RKO (cell line): Measurements from ENCODE around the gene IFITM10.

Experiments
- DNase-seq: peaks from one replicate; pipeline ENCODE4 v3.0.0-alpha.2; 2016; ENCODE audit warnings: low spot score

Gene IFITM10

DNA sequence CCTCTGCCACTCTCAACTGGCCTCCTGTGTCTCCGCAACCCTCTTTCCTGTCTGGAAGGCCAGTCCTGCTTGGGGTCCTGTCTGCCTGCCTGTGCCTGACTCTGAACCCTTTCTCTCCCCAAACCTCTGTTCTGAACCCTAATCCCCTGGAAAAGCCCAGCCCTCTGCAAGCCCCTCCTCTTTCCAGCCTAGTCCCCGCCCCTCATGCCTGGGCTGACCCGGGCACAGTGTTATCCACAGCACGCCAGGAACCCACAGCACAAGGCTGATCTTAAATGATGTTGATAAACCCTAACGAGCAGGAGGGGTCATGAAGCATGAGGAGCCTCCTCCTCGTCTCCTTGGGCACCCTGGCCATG, at the start of gene IFITM10:
IFITM10 (minus strand) TSS at position 115 of the 359 bp plus-strand sequence. CDS start 153 bp downstream, outside the sequence.
- DNase-seq = no peak

DNA sequence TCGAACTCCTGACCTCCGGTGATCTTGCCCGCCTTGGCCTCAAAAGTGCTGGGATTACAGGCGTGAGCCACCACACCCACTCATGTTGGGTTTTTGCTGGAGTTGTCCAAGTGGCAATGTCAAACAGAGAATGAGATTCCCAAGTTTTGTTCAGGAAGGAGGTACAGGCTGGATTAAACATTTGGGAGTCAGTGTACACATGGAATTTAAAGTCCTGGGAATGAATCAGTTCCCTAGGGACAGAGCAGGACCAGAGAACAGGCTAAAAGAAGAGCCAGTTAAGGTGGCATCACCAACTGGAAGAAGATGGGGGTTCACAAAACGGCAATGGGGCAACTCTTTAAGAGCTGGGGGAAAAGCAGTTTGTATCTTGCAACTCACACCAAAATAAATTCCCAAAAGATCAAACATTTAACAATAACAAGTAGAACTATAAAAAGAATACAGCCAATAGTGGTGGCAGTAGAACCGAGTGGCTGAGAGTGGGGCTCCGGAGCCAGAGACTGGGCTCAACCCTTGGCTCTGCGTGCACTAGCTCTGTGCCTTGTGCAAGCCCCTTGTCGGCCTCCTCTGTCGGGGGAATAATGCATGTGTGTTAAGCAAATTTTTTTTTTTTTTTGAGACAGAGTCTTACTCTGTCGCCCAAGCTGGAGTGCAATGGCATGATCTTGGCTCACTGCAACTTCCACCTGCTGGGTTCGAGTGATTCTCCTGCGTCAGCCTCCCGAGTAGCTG, 47.2 kb upstream of the IFITM10 start:
- no peak for DNase-seq

DNA sequence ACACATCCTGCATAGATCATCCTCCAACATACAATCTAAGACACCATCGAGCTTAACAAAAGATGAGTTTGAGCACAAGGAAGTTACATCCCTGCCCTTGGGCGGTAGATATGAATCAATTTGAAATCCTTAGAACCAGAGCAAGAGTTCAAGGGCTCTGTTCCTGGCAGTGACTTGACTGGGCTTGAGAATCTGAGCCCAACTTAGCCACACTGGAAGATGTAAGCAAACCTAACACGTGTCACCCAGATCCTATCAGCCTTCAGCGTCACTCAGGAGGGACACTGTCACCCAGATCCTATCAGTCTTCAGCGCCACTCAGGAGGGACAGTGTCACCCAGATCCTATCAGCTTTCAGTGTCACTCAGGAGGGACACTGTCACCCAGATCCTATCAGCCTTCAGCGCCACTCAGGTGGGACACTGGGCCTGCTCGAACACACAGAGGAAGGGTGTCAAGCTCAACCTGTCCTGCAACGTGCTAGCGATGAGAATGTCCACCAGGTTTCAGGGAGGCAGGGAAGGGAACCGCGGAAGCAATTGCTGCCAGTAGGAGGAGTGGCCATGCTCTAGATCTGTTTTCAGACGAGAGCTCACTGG, 46.1 kb upstream of the IFITM10 start:
- DNase-seq = no peak

DNA sequence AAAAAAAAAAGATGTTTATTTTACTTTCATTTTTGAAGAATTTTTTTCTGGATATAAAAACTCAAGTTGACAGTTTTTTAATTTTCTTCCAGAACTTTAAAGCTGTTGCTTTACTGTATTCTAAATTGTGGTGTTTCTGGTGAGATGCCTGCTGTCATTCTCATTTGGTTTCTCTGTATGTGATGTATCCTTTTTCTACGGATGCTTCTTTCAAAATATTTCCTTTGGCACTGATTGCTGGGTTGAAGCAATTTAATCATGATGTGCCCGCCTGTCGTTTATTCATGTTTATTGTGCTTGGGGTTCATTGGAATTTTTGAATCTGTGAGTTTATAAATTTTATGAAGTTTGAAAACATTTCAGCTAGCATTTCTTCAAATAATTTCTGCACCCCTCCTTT, 42.7 kb upstream of the IFITM10 start:
- no peak for DNase-seq

DNA sequence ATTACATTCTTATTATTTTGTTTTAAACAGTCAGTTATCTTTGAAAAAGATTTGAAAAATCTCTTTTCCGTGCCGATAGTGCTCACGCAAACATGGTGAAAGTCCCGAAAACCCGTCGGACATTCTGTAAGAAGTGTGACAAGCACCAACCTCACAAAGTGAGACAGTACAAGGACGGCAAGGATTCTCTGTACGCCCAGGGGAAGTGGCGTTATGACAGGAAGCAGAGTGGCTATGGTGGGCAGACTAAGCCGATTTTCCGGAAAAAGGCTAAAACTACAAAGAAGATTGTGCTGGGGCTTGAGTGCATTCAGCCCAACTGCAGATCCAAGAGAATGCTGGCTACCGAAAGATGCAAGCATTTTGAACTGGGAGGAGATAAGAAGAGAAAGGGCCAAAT, 42.1 kb upstream of the IFITM10 start:
- no peak for DNase-seq

DNA sequence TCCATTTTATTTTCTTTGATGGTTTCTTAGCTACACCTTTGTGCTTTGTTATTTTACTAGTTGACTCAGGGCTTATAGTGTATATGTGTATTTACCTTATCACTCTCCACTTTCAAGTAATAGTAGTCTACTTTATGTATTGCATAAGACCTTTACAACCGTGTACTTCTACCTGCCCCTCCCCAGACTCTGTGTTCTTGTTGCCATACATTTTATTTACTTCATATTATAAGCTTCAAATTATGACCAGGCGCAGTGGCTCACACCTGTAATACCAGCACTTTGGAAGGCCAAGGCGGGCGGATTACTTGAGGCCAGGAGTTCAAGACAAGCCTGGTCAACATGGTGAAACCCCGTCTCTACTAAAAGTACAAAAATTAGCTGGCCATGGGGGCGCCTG, 41.5 kb upstream of the IFITM10 start:
- no peak for DNase-seq

DNA sequence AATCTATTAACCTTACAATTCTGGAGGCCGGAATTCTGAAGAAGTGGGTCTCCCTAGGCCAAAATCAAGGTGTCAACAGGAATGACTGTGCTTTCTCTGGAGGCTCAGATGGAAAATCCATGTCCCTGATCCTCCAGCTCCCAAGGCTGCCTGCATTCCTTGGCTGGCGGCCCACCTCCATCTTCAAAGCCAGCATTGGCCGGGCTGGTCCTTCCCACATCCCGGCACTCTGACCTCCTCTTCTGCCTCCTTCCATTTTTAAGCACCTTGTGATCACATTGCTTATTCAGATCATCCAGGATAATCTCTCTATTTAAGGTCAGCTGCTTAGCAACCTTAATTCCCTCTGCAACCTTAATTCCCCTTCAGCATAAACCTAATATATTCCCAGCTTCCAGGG, 36.1 kb upstream of the IFITM10 start:
- DNase-seq = no peak

DNA sequence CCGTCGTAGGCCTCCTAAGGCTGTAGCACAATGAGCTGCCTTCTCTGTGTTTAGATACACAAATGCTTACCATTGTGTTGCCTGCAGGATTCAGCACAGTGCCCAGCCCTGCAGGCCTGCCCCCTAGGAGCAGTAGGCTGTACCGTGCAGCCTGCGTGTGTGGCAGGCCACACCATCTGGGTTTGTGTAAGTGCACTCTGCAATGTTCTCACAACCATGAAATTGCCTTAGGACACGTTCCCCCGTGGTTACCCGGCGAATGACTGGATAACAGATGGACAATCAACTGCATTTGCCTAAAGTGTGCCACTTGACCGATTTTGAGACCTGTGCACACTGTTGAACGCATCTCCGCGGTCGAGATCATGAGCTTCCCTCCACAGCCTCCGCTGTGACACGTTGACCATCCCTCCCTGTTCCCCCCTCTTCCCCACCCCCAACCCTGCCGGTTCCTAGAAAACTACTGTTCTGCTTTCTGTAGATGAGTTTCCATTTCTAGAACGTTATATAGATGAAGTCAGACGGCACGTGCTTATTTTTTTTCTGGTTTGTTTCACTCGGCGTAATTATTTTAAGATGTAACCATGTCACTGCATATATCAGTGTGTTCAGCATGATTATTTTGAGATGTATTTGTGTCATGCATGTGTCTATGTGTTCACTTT, 35.5 kb upstream of the IFITM10 start:
- no peak for DNase-seq

DNA sequence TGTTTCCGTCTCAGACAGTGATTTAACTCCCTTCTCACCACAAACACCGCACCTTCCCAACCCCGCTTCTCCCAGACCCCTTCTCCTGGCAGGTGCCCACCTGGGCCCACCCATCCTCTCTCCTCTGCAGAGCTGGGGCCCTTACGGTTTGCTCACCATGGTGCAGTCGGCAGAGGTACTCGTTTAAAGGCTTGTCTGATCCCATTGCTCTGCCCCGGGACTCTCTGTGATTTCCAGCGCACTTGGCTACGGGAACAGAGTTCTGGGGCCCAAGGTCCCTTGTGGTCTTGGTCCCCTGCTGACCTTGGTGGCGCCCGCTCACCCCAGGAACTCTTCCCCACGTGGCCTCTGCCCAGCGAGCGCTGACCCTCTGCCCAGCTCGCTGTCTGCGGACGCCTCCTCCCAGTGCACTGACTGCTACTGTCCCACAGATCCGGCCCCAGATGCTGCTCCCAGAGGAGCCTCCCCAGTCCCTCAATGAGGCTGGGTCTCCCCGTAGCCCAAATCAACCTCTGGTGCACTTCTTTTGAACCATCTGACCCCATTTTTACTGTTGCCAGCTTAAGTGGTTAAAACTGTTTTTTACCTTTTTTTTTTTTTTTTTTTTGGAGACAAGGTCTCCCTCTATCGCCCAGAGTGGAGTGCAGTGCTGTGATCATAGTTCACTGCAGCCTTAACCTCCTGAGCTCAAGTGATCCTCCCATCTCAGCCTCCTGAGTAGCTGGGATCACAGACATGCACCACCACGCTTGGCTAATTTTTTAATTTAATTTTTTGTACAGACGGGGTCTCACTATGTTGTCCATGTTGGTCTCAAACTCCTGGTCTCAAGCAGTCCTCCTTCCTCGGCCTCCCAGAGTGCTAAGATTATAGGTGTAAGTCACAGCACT, 34.6 kb upstream of the IFITM10 start:
- DNase-seq = no peak

DNA sequence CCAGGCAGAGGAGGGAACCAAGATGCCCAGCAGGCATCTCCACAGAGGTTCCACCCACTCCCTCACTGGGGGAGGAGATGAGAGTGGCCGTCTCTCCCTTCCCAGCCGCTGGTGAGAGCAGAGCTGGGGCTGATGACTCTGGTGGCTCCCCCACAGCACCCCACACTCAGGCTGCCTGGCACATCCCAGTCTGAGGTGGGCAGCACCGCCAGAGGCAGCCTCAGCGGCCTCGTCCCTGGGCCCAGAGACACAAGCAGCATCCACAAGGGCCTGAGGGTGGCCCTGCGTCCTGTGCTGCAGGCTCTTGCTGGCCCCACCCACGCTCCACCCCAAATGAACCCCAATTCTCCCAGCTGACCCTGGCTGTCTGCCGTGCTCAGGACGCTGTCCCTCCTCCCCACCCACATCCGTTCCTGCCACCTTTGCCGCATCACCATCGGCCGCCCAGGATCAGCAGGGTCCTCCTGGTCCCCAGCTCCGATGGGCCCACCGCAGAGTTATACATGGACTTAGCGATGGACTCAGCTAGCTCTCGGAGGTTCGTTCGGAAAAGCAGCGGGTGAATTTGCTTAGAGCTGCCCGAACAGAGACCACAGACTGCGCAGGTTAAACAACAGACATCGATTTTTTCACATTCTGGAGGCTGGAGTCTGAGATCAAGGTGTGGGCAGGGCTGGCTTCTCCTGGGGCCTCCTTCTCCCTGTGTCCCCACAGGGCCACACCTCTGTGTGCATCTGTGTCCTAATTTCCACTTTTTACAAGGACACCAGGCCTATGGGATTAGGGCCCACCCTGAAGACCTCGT, 33.5 kb upstream of the IFITM10 start:
- no peak for DNase-seq

DNA sequence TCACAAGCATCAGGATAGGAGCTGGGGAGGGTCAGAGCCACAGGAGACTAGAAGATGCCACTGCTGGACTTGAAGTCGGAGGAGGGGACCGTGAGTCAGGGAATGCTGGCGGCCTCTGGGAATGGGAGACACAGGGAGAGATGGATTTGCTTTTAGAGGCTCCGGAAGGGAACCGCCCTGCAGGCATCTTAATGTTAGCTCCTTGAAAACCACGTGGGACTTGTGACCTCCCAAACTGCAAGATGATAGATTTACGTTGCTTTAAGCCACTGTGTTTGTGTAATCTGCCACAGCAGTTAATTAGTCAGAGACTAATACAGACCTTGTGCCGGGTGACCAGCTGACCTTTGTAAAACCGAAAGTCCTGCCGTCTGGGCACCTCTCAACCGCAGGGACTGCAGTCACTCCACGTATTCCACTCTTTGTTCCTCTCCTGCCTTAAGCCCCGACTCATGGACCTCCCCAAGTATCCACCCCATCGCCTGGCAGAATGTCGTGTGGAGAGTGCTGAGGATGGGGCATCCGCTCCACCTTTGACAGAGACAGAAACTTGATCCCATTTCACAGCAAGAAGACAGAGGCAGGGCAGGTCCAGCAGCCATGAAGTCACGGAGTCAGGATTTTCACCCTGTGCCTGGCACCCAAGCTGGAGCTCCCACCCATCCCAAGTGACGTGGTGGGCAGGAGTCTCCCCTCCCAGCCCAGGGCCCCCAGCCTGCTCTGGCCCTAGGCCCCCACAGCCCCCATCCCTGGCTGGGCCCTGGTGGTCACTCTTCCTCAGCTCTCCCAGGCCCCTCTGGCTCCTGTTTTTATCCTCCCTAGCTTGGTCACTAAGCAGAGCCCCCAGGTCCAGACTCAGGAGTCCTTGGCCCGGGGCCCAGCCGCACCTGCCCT, 32.7 kb upstream of the IFITM10 start:
- DNase-seq = no peak

DNA sequence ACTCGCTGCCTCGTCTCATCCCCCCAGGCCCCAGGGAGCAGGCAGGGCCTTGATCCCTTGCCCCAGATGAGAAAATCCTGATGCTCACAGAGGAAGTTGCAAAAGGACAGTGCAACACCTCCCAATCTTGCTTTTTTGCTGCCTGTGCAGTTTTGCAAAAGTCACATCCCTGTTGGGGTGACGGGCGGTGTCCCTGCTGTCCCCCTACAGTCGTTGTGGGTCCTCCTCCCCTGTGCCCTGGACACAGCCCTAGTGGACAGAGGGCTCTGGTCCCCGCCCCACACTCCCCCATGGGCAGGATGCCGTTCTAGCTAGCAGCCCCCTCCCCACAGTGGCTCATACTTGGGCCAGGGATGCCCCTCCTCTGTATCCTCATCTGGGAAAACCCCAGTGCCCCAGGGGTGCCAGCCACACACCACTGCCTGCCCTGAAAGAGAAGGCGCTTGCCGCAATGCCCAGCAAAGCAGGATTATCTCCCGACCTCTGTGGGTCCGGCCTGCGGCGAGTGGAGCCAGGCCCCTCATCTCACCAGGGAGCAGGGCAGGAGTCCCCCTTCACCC, 31.7 kb upstream of the IFITM10 start:
- no peak for DNase-seq

DNA sequence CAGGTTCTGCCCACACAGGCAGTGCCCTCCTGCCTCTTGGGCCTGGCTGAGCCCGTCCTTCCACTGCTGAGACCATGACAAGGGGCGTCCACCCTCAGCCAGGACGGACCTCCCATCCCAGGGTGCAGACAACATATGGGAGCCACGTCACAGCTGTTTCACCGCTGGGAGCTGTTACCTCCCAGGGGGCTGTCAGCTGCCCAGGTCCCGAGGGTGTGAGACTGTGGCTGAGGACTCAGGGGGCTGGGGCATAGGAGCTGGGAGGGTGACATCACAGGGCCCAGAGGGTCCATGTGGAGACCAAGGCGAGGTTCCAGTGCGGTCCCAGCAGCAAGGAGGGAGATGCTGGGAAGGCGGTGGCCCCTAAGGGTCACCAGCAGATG, 31.2 kb upstream of the IFITM10 start:
- no peak for DNase-seq

DNA sequence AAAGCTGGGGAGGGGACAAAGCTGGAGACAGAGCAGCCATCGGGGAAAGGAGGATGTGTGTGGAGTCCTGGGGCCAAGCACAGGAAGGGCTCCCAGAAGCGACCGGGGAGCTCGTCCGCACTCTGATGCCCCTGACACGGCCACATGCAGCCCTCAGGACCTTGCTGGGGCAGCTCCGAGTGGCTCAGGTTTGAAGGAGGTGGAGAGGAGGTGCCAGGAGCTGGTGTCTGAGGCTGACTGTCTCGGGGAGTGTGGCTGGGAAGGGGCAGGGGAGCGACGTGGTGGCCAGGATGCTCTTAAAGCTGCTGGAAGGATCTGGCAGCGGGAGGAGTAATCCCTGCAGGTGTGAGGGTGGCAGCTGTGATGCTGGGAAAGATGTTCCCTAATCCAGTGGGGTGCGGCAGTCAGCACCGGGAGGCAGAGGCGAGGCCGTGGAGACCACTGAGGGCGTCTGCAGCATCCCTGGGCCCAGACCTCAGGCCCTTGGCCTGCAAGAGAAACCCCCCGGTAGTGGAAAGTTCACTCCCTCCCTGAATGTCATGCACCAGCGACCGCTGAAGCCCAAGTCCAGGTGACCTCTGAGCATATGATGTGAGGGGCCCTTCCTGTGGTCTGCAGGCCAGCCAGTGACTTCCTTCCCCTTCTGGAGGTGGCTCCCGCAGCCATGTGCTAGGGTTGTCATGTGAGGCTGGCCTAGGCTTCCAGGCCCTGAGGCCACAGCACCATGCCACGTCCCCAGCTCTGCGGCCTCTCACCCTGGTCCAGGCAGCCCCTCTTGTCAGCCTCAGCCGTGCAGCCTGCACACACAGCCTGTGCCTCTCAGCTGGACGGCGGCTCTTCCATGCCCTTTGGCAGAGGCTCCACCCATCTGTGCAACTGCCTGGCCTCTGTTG, 30.6 kb upstream of the IFITM10 start:
- no peak for DNase-seq

DNA sequence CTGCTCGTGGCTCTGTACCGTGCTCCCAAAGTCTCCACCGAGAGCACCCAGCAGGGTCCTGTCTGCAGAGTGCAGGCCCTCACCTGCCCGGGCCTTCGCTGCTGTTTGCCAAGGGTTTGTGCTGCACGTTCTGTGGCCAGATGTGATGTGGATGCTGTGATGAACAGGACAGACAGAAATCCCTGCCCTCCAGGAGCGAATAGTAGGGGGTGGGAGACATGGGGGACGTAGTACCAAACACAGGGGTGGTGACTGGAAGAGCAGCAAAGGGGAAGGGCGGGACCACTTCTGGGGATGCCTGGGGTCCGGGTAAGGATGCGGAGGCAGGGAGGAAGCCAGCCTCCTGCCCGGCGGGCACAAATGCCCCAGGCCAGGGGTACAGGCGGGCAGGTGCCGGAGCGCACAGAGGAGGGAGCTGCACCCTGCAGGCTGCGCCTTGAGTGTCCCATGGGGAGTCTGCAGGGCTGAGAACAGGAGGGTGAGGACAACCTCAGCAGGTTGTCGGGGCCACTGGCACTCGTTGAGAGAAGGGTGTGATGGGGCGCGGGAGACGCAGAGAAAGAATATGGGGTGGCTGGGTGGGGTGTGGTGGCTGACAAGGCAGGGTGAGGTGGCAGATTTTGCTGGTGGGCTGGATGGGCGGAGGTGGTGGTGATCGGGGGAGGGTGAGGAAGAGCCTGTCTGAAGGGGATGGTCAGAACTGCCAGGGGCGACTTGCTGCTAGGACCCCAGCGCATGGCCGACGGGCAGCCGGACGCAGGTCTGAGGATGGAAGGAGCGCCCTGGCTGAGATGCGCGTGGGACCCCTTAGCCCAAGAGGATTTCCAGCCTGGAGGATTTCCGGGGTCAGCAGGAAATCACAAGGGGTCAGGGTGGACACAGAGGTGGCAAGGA, 29.7 kb upstream of the IFITM10 start:
- no peak for DNase-seq

DNA sequence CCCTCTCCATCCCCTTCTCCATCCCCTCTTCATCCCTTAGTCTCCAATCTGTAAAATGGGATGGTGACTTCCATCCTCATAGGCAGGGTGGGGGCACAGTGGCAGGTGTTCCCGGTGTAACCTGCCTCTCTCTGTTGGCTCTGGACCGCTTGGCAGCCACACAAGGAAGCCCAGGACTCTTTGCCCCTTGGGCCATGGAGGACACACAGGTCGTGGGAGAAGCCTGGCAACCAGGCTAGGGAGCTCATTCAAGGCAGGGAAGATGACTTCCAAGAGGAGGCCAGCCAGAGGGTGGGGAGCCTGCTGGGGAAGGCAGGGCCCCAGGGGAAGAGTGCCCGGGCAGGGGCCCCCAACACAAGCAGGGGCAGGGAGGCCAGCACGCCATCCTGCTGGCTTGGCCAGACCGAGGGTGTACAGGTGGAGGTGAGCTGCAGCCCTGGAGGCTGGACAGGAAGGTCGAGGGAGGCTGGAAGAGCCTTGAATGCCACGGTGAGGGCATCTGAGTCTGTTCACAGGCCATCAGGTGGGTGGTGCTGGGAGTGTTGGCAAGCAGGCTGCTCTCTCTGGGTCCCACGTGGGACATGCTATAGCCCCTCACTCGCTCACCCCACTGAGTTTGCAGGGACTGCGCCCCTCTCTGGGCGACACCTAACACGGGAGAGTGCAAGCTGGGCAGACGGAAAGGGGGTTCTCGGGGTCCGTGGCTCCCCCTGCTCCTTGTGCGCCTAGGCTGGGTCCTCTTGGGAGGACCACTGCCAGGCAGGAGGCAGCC, 28.8 kb upstream of the IFITM10 start:
- DNase-seq = no peak

DNA sequence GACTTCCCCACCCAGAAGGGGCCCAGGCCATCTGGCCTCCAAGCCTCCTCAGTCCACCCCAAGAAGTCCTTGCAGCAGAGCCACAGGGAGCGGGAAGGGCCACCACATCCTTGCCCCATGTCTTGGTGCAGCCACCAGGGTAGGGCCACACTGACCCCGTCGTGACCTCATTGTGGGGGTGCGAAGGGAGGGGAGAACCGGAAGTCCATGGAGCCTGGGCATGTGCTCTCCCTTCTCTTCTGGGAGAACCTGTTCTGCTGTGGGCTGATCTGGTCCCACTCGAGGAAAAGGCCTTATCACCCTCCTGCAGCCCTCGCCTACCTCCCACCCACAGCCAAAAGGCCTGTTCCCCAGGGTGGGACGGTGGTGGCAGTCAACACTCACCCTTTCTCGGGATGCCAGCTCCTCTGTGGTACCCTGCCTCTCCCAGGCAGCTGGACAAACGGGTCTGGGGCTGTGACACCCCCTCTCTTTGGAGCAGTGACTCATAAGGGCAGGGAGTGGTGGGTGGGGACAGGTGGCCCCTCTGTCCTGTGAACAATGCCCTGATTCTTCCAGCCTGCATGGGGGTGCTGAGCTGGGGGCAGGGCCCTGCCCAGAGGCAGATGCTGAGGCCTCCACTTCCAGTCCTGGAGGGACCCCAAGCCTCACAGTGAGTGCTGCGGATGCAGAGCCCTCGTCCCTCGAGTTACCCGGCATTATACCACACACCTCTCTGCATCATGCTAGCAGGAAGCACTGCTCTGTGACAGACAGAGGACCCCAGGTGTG, 27.9 kb upstream of the IFITM10 start:
- DNase-seq = no peak
